Lower lobe of right lung (tissue), 2 donors: Measurements from ENCODE around the gene PPP6R2. TPM values are rescaled to one million over a fixed set of nuclear protein-coding genes. Genes with fewer than 3 reads are reported as not detected.

Experiments used
- ATAC-seq, 2 donors: fragments of 200-7000 bp; cut with Tn5 transposase; one replicate each; pipeline ENCODE4 v1.9.1; 2020 to 2022; ENCODE audit warnings: mild to moderate bottlenecking in 2 of 2, moderate library complexity in 2 of 2
- DNase-seq: peaks from one replicate; pipeline ENCODE4 v3.0.0-alpha.2; 2020
- H3K27ac ChIP-seq: fragments of 200-600 bp; one replicate; pipeline ENCODE4 v1.8.0; 2022
- H3K27me3 ChIP-seq: fragments of 200-600 bp; one replicate; pipeline ENCODE4 v1.8.0; 2022; ENCODE audit warnings: low read depth
- H3K36me3 ChIP-seq: fragments of 200-600 bp; one replicate; pipeline ENCODE4 v1.8.0; 2022; ENCODE audit warnings: mild to moderate bottlenecking
- H3K4me1 ChIP-seq: fragments of 200-600 bp; one replicate; pipeline ENCODE4 v1.8.0; 2022
- H3K4me3 ChIP-seq: fragments of 200-600 bp; one replicate; pipeline ENCODE4 v1.8.0; 2022; ENCODE audit warnings: mild to moderate bottlenecking
- H3K9me3 ChIP-seq: fragments of 200-600 bp; one replicate; pipeline ENCODE4 v1.8.0; 2022
- intact Hi-C: fragments of 100-400 bp; cut with DNase I; formaldehyde crosslinking; loops from one replicate; pipeline ENCODE4 v1.11.0; 2022
- total RNA-seq: library from RNA; stranded (reverse); fragmentation: NEBNext Ultra II Directional; extraction: Animal tissue kit (Norgen Biotek cat#: 25700); gene quantifications from one replicate; pipeline ENCODE4 v1.2.1, GENCODE V29; 2021
- TF ChIP-seq, protein P1 (sequence below): fragments of 200-600 bp; IDR thresholded peaks from one replicate; pipeline ENCODE4 v1.8.0; 2022; ENCODE audit warnings: antibody characterized with exemption, mild to moderate bottlenecking
- donor health status: DM: no; HTN: yes; CAD: no; lungs with severe emphysema.

Gene PPP6R2
- total RNA-seq, 1 donor from 2014 or later, result 52.5 TPM

DNA sequence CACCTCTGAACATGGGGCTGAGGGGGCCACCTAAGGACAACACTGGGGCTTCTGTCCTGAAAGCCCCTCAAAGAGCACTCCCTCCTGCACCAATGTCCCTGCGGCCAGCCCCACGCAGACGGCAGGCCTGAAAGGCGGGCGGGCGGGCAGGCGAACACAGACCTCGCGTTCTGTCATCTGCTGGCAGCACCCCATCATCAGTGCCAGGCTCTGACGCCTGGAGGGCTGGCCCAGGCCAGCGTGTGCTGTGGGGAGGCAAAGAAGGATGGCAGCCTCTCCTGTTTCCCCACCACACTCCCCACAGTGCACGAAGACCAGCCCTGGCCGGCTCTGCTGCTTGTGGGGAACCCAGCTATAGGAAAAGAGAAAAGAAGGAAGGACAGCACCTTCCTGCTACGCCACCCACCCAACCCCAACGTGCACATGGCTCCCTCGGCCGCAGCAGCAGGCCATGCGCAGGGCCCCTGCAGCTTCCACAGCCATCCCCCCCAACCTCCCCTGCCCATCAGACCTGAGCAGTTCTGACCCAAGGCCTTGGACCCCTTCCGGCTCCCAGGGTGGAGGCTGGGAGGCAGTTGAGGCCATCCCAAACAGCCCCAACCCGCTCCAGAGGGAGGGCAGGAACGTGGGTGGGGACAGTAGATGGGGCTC, 128.2 kb downstream of the PPP6R2 start:
- H3K27ac ChIP-seq, result no peak overlapping the region
- intact Hi-C loops, result no loop called here
- peaks cover 60% of the 10 kb centered on the region for H3K4me1 ChIP-seq

DNA sequence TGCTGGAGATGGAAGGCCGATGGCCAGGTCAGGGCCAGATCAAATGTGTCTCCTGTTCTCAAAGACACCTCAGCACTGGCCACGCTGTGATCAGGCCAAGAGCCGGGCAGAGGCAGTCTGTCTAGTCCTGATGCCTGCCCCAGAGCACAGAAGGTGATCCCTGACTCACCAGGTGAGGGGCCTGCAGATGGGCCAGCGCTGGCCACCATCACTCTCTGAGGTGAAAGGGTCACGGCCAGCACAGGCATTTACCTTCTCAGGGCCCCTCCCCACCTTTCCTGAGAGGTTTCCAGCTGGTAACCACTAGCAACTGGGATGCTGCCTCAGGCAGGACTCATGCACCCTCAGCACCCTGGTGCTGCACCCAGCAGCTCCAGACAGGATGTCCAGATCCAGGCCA, 128.8 kb downstream of the PPP6R2 start:
- TF ChIP-seq, protein P1, sequence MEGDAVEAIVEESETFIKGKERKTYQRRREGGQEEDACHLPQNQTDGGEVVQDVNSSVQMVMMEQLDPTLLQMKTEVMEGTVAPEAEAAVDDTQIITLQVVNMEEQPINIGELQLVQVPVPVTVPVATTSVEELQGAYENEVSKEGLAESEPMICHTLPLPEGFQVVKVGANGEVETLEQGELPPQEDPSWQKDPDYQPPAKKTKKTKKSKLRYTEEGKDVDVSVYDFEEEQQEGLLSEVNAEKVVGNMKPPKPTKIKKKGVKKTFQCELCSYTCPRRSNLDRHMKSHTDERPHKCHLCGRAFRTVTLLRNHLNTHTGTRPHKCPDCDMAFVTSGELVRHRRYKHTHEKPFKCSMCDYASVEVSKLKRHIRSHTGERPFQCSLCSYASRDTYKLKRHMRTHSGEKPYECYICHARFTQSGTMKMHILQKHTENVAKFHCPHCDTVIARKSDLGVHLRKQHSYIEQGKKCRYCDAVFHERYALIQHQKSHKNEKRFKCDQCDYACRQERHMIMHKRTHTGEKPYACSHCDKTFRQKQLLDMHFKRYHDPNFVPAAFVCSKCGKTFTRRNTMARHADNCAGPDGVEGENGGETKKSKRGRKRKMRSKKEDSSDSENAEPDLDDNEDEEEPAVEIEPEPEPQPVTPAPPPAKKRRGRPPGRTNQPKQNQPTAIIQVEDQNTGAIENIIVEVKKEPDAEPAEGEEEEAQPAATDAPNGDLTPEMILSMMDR, result no peak
- no peak for ATAC-seq
- intact Hi-C loops, result no loop called here
- Histone ChIP-seq H3K27ac (no peak overlapping the region), H3K27me3 (no peaks in the 10 kb centered on the region), H3K4me3 (no peak overlapping the region), H3K36me3 (peaks cover 14% of the 10 kb centered on the region), H3K4me1 (peaks cover 60% of the 10 kb centered on the region), H3K9me3 (no peaks in the 10 kb centered on the region)
- no peak for DNase-seq

More for the DNA sequence above, 128.2 kb downstream of the PPP6R2 start:
- Histone ChIP-seq H3K36me3 (peaks cover 20% of the 10 kb centered on the region), H3K27me3 (no peaks in the 10 kb centered on the region), H3K4me3 (no peak overlapping the region), H3K9me3 (no peaks in the 10 kb centered on the region)
- DNase-seq, result no peak
- TF ChIP-seq, protein P1, result no peak
- no peak for ATAC-seq

DNA sequence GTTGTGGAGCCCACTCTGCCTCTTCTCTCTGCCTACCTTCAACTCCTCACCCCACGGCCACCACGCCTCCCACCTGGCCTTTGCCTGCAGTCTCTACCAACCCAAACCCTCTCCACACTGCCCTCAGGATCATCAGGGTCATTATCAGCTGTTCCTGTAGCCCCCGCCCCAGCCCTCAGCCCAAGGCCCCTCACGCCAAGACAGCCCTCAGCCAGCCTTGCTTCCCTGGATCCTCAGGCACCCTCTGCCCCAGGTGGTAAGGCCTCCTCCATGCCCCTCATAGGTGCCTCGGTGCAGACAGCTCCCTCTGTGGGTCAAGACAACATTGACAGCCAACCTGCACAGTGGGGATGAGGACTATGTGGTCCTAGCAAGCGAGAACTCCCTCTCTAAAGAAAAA, 130.0 kb downstream of the PPP6R2 start:
- Histone ChIP-seq H3K9me3 (no peaks in the 10 kb centered on the region), H3K36me3 (peaks cover 3% of the 10 kb centered on the region), H3K4me3 (peak overlapping the region; percentile 83), H3K27me3 (no peaks in the 10 kb centered on the region), H3K4me1 (peaks cover 60% of the 10 kb centered on the region), H3K27ac (no peak overlapping the region)
- ATAC-seq (no peak), DNase-seq (no peak)
- intact Hi-C loops, result no loop called here
- TF ChIP-seq, protein P1, result peak; percentile 10

DNA sequence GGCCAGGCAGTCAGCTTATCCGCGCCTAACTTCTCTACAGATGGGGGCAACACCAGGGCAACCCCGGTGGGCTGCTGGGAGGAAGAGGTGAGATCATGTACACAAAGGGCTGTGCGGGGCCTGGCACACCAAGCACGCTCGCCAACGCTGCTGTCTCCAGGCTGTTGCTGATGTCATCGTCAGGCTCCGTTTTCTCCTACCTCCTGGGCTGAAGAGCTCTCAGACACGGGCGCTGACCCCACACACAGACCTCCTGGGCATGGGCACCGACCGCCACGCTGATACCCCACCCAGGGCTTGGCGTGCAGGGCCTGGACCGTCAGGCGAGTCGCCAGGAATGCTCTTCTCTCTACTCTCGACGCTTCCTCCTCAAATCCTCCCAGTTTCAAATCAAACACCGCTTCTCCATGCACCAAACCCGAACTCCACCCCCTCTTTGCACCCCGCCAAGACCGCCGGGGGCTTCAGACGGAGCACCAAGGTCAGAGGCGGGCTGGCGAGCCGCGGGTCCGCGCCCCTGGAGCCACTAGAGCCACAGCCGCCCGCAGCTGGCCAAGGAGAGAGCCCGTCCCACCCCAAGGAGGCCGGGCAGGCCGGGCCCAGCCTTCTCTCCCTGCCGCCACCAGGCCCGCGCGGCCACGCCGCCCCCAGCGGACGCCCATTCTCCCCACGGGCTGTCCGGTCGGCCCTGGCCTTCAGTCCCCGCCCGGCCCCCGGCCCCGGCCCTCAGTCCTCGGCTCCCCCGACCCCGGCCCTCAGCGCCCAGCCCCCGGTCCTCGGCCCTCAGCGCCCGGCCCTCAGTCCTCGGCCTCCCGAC, 130.9 kb downstream of the PPP6R2 start:
- peak; percentile 37 to 60 for ATAC-seq
- no peaks in the 10 kb centered on the region for H3K9me3 ChIP-seq
- H3K4me3 ChIP-seq, result peak overlapping the region; percentile 83
- peaks cover 58% of the 10 kb centered on the region for H3K4me1 ChIP-seq
- peaks cover 5% of the 10 kb centered on the region for H3K27me3 ChIP-seq
- intact Hi-C loops, result no loop called here
- DNase-seq, result peak; percentile 62
- TF ChIP-seq, protein P1, result no peak
- peak overlapping the region; percentile 67 for H3K27ac ChIP-seq
- H3K36me3 ChIP-seq, result no peaks in the 10 kb centered on the region

DNA sequence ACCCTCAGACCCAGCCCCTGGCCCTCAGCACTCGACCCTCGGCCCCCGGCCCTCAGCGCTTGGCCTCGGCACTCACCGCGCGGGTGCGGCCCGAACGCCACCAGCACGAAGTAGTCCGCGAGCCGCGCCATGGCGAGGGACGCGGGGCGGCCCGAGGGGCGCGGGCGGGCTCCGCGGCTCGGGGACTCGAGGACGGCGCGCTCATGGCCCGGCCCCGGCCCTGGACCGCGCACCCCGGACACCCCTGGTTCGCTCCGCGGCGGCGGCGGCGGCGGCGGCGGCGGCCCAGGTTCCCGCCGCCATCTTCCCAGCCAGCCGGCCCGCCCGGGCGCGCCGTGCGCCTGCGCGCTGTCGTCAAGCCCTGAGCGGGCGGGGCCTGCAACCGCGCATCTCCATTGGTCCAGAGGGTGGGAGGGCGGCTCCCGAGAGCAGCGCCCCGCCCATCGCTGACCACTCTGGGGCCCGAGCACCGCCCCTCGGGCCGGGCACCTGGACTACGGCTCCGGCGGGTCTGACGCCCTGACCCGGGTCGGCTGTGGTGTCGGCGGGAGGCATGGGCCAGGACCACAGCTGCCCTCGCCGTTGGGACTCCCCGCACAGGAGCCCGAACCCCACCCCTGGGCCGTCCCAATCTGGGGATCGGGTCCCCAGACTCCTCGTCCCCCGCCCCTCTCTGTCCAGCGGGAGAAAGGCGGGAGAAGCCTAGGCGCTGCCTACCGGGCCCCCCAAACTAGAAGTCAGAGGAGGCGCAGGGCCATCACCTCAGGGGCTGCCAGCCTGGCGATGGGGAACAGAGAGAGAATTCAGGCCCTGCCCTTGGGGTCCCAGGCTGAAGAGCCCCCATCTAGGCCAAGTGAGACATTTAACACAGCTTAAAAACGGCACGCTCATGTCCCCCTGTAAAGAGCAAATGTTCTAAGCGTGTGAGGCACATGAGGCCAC, 131.9 kb downstream of the PPP6R2 start, which contains the start of gene SBF1:
Gene SBF1 (minus strand): TSS at position 326 of the 942 bp plus-strand sequence. CDS start 195 bp downstream, at position 131.
- Histone ChIP-seq H3K4me1 (peaks cover 48% of the 10 kb centered on the region), H3K9me3 (no peaks in the 10 kb centered on the region), H3K4me3 (peak within 1 kb of the TSS; percentile 83), H3K27me3 (peaks cover 7% of the 10 kb centered on the region), H3K36me3 (no peaks in the 10 kb centered on the region), H3K27ac (peak within 1 kb of the TSS; percentile 79)
- DNase-seq (peak; percentile 94), ATAC-seq (peak; percentile 97)
- TF ChIP-seq, protein P1, result no peak
- intact Hi-C loops, result no loop called here
